GM21717 (cell line): ENCODE measurements around the gene NUP210L.

Experiments
- ATAC-seq: cut with Tn5 transposase; IDR thresholded peaks from one replicate; pipeline ENCODE4 v1.9.1; 2021; ENCODE audit warnings: mild to moderate bottlenecking, moderate library complexity; ENCODE audit not compliant: unreplicated experiment

The NUP210L gene

GRCh38 chr1:153968000-153968363 lies 186.9 kb downstream of the NUP210L start:
- ATAC-seq, result no peak

GRCh38 chr1:153967107-153967999 lies 187.5 kb downstream of the NUP210L start, which contains the start of gene CREB3L4:
CREB3L4 (plus strand) TSS chr1:153967902; CDS start chr1:153968526, 624 bp downstream.
- ATAC-seq, result peak; percentile 64

- peak; percentile 1 for ATAC-seq
Observed at GRCh38 chr1:153963850-153964331, 191.0 kb downstream of the NUP210L start.

- ATAC-seq, result peak; percentile 43
Observed at GRCh38 chr1:153963030-153963849, 191.6 kb downstream of the NUP210L start, which contains the start of gene SLC39A1. SLC39A1 (minus strand) TSS chr1:153963537; CDS start chr1:153962715, 822 bp downstream.

GRCh38 chr1:153962088-153963029 lies 192.5 kb downstream of the NUP210L start:
- ATAC-seq, result no peak

- no peak for ATAC-seq
Observed at GRCh38 chr1:153961421-153961820, 193.5 kb downstream of the NUP210L start.

- ATAC-seq, result no peak
Observed at GRCh38 chr1:153960206-153960605, 194.7 kb downstream of the NUP210L start.

- ATAC-seq, result no peak
Observed at GRCh38 chr1:153959454-153959853, 195.4 kb downstream of the NUP210L start.

GRCh38 chr1:153958961-153959260 lies 196.0 kb downstream of the NUP210L start:
- no peak for ATAC-seq

GRCh38 chr1:153958111-153958960 lies 196.5 kb downstream of the NUP210L start, which contains the start of gene CRTC2:
CRTC2 (minus strand) TSS chr1:153958612; CDS start chr1:153958497, 115 bp downstream.
- peak; percentile 66 for ATAC-seq

- ATAC-seq, result peak; percentile 17
Observed at GRCh38 chr1:153957744-153958110, 197.1 kb downstream of the NUP210L start.

GRCh38 chr1:153956997-153957715 lies 197.7 kb downstream of the NUP210L start:
- no peak for ATAC-seq

GRCh38 chr1:153954826-153955225 lies 200.0 kb downstream of the NUP210L start:
- no peak for ATAC-seq

GRCh38 chr1:153953859-153954365 lies 201.0 kb downstream of the NUP210L start:
- ATAC-seq, result no peak

- no peak for ATAC-seq
Observed at GRCh38 chr1:153951801-153952200, 203.1 kb downstream of the NUP210L start.

GRCh38 chr1:153951183-153951582 lies 203.7 kb downstream of the NUP210L start:
- no peak for ATAC-seq

GRCh38 chr1:153946622-153947241 lies 208.1 kb downstream of the NUP210L start, which contains the start of gene DENND4B:
DENND4B (minus strand) TSS chr1:153946718; CDS start chr1:153944374, 2,344 bp downstream.
- peak; percentile 50 for ATAC-seq
